GM12874 (cell line): ENCODE data around the gene MAPK10.

ENCODE experiments used
- TF ChIP-seq, protein P1 (sequence below): IDR thresholded peaks from 2 replicates; pipeline ENCODE4 v1.5.1; 2011; ENCODE audit warnings: low read depth, mild to moderate bottlenecking, control low read depth, low read length, moderate library complexity; ENCODE audit not compliant: insufficient read depth

Gene MAPK10

DNA sequence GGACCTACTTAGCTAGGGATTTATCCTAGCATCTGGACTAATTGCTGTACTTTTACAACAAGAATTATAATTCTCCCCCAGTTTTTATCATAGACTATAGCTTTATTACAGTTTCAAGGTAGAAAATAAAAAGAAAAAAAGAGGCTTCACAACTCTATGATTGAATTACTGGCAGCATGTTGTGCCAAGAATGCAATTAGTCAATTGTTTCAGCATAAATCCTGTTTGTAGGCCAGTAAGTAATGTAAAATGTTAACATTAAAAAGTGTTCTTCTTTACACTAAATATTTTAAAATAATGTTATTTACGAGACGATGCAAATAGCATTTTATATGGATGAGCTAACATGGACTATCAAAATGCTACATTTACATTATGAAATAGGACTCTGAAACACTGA lies 228.4 kb downstream of the MAPK10 start:
- TF ChIP-seq, protein P1, sequence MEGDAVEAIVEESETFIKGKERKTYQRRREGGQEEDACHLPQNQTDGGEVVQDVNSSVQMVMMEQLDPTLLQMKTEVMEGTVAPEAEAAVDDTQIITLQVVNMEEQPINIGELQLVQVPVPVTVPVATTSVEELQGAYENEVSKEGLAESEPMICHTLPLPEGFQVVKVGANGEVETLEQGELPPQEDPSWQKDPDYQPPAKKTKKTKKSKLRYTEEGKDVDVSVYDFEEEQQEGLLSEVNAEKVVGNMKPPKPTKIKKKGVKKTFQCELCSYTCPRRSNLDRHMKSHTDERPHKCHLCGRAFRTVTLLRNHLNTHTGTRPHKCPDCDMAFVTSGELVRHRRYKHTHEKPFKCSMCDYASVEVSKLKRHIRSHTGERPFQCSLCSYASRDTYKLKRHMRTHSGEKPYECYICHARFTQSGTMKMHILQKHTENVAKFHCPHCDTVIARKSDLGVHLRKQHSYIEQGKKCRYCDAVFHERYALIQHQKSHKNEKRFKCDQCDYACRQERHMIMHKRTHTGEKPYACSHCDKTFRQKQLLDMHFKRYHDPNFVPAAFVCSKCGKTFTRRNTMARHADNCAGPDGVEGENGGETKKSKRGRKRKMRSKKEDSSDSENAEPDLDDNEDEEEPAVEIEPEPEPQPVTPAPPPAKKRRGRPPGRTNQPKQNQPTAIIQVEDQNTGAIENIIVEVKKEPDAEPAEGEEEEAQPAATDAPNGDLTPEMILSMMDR: no peak

DNA sequence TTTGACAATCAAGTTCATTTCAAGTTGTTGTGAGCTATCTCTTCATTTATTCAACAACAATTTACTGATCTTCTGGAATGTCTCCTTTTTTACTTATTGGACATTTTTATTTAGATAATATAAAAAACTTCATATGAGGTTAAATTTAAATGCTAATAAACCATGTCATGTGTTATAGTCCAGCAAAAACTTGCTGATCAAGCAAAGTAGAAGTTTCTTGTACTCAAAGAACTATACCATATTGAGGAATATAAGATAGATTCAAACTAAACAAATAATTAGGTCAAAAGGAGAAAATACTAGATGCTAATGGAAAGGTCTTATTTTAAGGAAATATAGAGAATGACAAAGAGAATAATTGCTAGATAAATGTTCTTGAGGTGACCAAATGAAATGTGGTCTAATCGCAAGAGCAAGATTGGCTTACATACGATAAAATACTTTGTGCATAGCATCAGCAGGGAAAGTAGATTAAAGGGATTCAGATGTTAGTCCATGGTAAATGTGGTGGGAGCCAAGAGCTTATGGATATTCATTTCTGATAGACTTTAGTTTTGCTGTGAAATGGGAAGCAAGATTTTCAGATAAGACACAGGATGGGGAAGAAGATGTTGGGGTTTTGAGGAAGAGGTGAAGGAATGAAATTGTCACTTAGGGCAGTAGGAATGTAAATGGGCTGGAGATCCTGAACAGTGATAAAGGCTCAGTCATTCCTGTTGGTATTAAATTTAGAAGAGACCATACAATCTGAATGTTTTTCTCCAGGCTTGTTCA lies 229.5 kb downstream of the MAPK10 start:
- TF ChIP-seq, protein P1: no peak

DNA sequence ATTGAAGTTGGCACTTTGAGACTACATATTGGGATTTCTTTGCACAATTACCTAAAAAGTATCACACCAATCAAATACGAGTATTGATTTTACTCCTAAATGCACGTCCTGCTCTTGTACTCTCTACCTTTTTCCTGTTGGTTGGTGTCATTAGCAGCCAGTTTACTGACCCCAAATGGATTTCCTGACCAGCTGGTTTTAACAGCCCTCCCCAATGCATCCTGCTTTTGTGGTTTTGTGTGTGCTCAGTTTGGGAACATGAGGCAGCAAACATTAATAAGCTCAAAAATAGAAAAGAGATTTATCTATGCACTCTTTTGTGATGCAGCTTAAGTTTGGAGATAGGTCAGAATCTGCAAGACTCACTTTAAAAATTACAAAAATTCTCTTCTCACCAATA lies 230.3 kb downstream of the MAPK10 start:
- TF ChIP-seq, protein P1: no peak

DNA sequence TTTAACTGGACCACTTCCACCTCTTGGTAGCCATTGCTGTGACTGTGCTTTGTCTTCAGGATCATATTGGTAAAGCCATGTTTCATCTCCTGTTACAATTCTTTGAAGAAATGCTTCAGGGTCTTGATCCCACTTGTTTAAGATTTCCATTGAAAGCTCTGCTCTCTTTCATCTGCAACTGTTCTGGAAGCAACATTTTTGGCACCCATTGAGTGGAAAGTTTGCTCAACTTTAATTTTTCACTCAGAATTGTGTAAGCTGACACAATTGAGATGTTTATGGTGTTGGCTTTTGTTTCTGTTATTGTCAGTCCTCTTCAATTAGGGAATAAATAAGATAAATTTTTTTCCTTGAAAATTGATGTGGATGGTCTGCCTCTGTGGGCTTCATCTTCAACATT lies 237.4 kb downstream of the MAPK10 start:
- TF ChIP-seq, protein P1: no peak

DNA sequence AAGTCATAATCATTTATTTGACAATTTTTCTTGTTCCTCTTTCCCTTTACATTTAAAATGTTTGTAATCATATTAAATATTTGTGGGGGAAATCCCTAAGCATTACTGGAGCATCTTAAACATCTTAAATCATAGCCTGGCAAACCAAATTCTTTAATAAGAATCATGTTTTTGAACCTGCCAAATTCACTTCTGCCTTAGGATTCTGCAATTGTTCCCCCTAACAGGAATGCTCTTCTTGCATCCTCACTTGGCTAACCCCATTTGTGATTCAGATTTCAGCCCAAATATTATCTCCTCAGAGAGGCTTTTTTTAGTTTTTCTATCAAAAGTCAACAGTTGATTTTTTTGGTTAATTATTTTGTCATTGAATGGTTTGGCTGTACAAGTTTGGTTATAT lies 241.1 kb downstream of the MAPK10 start:
- TF ChIP-seq, protein P1: no peak

DNA sequence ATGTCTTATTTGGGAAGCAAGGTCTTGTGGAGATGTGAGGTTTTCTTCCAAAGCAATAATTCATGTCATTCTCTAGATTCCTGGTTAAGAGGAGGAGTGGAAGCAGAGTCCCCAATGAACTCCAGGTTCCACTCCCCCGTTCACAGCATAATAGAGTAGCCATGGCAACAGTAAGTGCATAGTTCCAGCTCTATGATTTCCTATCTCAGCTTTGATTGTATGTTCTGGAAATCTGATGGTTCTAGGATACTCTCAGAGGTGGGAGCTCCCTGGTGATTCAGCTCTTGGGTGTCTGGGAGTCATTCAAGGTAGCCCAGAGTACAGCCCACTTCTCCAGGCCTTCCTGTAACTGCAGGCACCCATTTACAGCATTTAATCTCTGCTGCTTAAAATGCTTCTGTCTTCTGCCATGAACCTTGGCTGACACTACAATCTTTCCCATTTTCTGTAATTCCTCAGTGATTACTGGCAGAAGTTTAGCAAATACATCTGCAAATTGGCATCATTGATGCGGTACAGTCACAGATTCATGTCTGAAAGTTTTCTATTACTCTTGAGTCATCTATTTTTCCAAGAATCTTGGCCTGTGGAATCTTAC lies 242.0 kb downstream of the MAPK10 start:
- TF ChIP-seq, protein P1: no peak

DNA sequence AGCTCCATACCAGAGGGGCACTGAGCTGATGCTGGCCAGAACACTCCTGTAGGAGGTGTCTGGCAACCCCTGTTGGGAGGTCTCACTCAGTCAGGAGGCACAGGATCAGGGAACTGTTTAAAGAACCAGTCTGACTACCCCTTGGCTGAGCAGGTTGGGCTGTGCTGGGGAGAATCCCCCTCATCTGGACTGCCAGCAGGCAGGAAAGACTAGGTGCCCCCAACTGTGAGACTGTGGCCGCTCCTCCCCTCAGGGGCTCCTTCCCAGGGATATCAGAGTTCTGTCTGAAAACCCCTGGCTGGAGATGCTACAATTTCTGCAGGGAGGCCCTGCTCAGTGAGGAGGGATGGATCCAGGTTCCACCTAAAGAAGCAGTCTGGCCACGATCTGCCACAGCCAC lies 245.3 kb downstream of the MAPK10 start:
- TF ChIP-seq, protein P1: no peak
